ENCODE measurements around the gene RFT1. TPM values are rescaled to one million over a fixed set of nuclear protein-coding genes. Genes with fewer than 3 reads are reported as not detected.

Gene RFT1
- total RNA-seq, 4 donors from 2014 or later = 6.8 to 10.3 (median 9.0) TPM

- Histone ChIP-seq H3K4me3 (peak overlapping the region; percentile 70 to 93 (median 80)), H3K4me1 (peaks cover 15 to 42% (median 33%) of the 10 kb centered on the region in 4 donors), H3K9me3 (no peaks in the 10 kb centered on the region), H3K36me3 (peaks cover 0 to under 1% (median 0%) of the 10 kb centered on the region in 4 donors), H3K27me3 (no peaks in the 10 kb centered on the region), H3K27ac (replicated peaks in 1 of 4) (peak overlapping the region; percentile 84 to 93 (median 88))
- no peak for DNase-seq (ENCODE audit: extremely low spot score)
- intact Hi-C loops (cut with DNase I) = loop anchor here (5.0 kb wide), 1 partner anchor 66 kb away; no protein-coding TSS in a partner anchor
- TF ChIP-seq POLR2A (IDR thresholded peaks at IDR 0.05; ENCODE audit: low read depth) = no peak
- no peak for TF ChIP-seq CTCF (IDR thresholded peaks at IDR 0.05)
- TF ChIP-seq EP300 (IDR thresholded peaks at IDR 0.05) = no peak
- no peak for TF ChIP-seq POLR2AphosphoS5 (IDR thresholded peaks at IDR 0.05)
- WGBS = 94% methylated on average over 4 of the region's 4 CpGs
Measured at GRCh38 chr3:53131096-53131495, 861 bp upstream of the RFT1 start.

GRCh38 chr3:53129344-53129743, 891 bp downstream of the RFT1 start:
- intact Hi-C loops (cut with DNase I) = no loop called here
- Histone ChIP-seq H3K27ac (replicated peaks in 1 of 4) (peak overlapping the region in 3 of 4 donors; percentile 88 to 93 (median 89)), H3K36me3 (peaks cover 11 to 19% (median 17%) of the 10 kb centered on the region in 4 donors), H3K4me3 (peak overlapping the region; percentile 70 to 93 (median 80)), H3K27me3 (no peaks in the 10 kb centered on the region), H3K9me3 (no peaks in the 10 kb centered on the region), H3K4me1 (peaks cover 15 to 34% (median 27%) of the 10 kb centered on the region in 4 donors)
- no peak for TF ChIP-seq CTCF (IDR thresholded peaks at IDR 0.05)
- TF ChIP-seq POLR2AphosphoS5 (IDR thresholded peaks at IDR 0.05) = no peak
- no peak for TF ChIP-seq POLR2A (IDR thresholded peaks at IDR 0.05; ENCODE audit: low read depth)
- TF ChIP-seq EP300 (IDR thresholded peaks at IDR 0.05) = no peak
- 96% methylated on average over 3 of the region's 3 CpGs for WGBS
- DNase-seq (ENCODE audit: extremely low spot score) = no peak

DNA sequence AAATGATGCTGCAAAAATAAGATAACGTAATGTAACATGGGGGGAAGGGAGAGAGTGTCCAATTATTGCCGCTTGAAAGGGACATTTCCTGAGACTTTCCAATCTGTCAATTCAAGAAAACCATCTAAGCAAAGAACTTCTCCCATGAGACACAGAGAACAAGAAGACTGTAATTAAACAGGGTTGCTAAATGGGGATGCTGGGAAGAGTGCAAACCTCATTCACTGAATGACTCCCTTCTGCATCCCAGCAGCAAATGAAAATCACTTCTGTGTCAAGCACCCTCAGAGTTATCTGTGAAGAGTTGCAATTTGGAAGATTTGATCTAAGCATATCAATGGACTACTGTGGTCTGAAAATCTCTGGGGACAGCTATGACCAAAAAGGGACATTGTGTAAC, 3.6 kb downstream of the RFT1 start:
- Histone ChIP-seq H3K27me3 (no peaks in the 10 kb centered on the region), H3K4me1 (peaks cover 15 to 34% (median 27%) of the 10 kb centered on the region in 4 donors), H3K36me3 (peaks cover 36 to 45% (median 43%) of the 10 kb centered on the region in 4 donors), H3K9me3 (no peaks in the 10 kb centered on the region), H3K4me3 (no peak overlapping the region), H3K27ac (replicated peaks in 1 of 4) (no peak overlapping the region)
- 91% methylated on average over 2 of the region's 2 CpGs for WGBS
- intact Hi-C loops (cut with DNase I) = no loop called here
- TF ChIP-seq CTCF (IDR thresholded peaks at IDR 0.05) = no peak
- no peak for DNase-seq (ENCODE audit: extremely low spot score)

DNA sequence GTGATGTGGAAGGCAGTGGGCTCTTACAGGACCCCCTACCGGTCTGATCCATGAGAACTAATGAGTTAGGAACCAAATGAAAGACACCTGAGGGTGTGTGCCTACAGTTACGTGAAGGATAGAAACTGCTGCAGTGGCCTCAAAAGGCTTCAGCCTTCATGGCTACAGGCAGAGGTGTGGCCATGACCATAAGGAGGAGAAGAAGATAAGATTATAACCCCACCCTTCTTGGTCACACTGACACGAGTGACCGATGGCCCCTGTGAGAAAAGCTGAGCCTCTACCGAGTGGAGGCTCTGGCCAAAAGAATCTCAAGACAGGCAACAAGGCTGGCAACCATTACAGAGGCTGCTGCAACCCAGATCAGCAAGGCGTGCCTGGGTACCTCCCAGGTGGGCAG, 6.3 kb downstream of the RFT1 start:
- no peak for DNase-seq (ENCODE audit: extremely low spot score)
- Histone ChIP-seq H3K27me3 (no peaks in the 10 kb centered on the region), H3K27ac (replicated peaks in 1 of 4) (no peak overlapping the region), H3K4me3 (no peak overlapping the region), H3K36me3 (peaks cover 61 to 71% (median 67%) of the 10 kb centered on the region in 4 donors), H3K4me1 (peaks cover 3 to 13% (median 8%) of the 10 kb centered on the region in 4 donors), H3K9me3 (no peaks in the 10 kb centered on the region)
- WGBS = 87% methylated on average over 2 of the region's 6 CpGs
- intact Hi-C loops (cut with DNase I) = no loop called here
- no peak for TF ChIP-seq CTCF (IDR thresholded peaks at IDR 0.05)
- no peak for TF ChIP-seq POLR2AphosphoS5 (IDR thresholded peaks at IDR 0.05)
- no peak for TF ChIP-seq POLR2A (IDR thresholded peaks at IDR 0.05; ENCODE audit: low read depth)
- no peak for TF ChIP-seq EP300 (IDR thresholded peaks at IDR 0.05)

- H3K9me3 ChIP-seq = no peaks in the 10 kb centered on the region
- TF ChIP-seq EP300 (IDR thresholded peaks at IDR 0.05) = no peak
- no peak for TF ChIP-seq POLR2A (IDR thresholded peaks at IDR 0.05; ENCODE audit: low read depth)
- TF ChIP-seq CTCF (IDR thresholded peaks at IDR 0.05) = no peak
- no peak for TF ChIP-seq POLR2AphosphoS5 (IDR thresholded peaks at IDR 0.05)
- no peaks in the 10 kb centered on the region for H3K27me3 ChIP-seq
- no peak overlapping the region for H3K4me3 ChIP-seq
- intact Hi-C loops (cut with DNase I) = no loop called here
- WGBS = 87% methylated on average over 8 of the region's 8 CpGs
- no peak for DNase-seq (ENCODE audit: extremely low spot score)
- peaks cover 65 to 76% (median 71%) of the 10 kb centered on the region in 4 donors for H3K36me3 ChIP-seq
- H3K4me1 ChIP-seq = peaks cover 1 to 8% (median 4%) of the 10 kb centered on the region in 4 donors
- H3K27ac ChIP-seq (replicated peaks in 1 of 4) = no peak overlapping the region
Measured at GRCh38 chr3:53123510-53123909, 6.7 kb downstream of the RFT1 start.

All from esophagus muscularis mucosa (tissue), 4 donors.